Stomach smooth muscle (tissue), 2 donors: ENCODE data around the gene VAPB.
"Not testable (repeated sequence)": the region's sequence is repeated elsewhere in the genome, so short reads cannot be mapped to it uniquely, and the experiment has no call there.

Experiments
- H3K27ac ChIP-seq: one replicate; pipeline ENCODE4 v1.7.0; 2013; ENCODE audit warnings: mild to moderate bottlenecking, low read length, inconsistent platforms
- H3K27me3 ChIP-seq, 2 donors: one replicate each; pipeline ENCODE4 v1.7.0; 2013; ENCODE audit warnings: low read length in 2 of 2; ENCODE audit not compliant: insufficient read depth in 2 of 2, control insufficient read depth in 1 of 2
- H3K36me3 ChIP-seq, 2 donors: one replicate each; pipeline ENCODE4 v1.7.0; 2013; ENCODE audit warnings: low read length in 2 of 2; ENCODE audit not compliant: control insufficient read depth in 2 of 2, insufficient read depth in 2 of 2
- H3K4me1 ChIP-seq: one replicate; pipeline ENCODE4 v1.7.0; 2013; ENCODE audit warnings: low read length; ENCODE audit not compliant: control insufficient read depth, insufficient read depth
- H3K4me3 ChIP-seq, 2 donors: one replicate each; pipeline ENCODE4 v1.7.0; 2013; ENCODE audit warnings: low read length in 2 of 2
- H3K9ac ChIP-seq, 2 donors: one replicate each; pipeline ENCODE4 v1.7.0; 2013; ENCODE audit warnings: low read length in 2 of 2, mild to moderate bottlenecking in 1 of 2
- H3K9me3 ChIP-seq, 2 donors: one replicate each; pipeline ENCODE4 v1.7.0; 2013; ENCODE audit warnings: low read length in 2 of 2; ENCODE audit not compliant: control insufficient read depth in 2 of 2
- donor health status: healthy.
- donor health status: Pancreatic carcinoma.

Gene VAPB

DNA sequence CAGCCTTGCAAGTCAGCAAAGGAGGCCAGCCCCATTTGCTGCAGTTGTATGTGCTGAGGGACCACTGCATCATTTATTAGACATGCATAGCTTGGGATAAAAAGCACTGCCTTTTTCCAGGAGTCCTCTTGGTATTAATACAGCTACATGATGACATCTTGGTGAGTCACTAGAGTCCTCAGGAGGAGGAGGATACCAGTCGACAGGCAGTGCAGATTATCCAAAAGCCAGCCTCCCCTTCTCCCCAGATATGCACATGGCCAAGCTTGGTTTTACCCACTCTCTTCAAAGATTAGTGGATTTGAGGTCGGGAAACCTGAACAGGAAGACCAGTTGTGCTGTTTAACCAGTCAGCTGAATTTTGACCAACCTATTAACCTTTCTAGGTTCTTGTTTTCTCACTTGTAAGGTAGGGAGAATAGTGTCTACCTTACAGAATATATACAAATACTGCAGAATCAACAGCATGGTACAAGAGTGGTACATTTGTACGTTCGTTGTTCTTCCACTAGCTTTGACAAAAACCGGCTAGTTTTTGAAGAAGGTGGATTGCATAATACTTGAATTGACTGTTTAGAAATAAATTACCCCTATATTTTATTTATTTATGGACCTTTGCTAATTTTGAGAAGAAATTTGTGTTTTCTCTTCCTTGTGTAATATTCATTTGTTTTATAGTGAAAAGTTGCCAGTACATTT, 31.9 kb downstream of the VAPB start:
- no peak overlapping the region for H3K9ac ChIP-seq
- H3K4me3 ChIP-seq = no peak overlapping the region
- H3K9me3 ChIP-seq = no peaks in the 10 kb centered on the region
- H3K4me1 ChIP-seq = no peaks in the 10 kb centered on the region
- H3K36me3 ChIP-seq = peaks cover 12 to 14% of the 10 kb centered on the region in 2 donors
- H3K27ac ChIP-seq = no peak overlapping the region
- H3K27me3 ChIP-seq = no peaks in the 10 kb centered on the region

DNA sequence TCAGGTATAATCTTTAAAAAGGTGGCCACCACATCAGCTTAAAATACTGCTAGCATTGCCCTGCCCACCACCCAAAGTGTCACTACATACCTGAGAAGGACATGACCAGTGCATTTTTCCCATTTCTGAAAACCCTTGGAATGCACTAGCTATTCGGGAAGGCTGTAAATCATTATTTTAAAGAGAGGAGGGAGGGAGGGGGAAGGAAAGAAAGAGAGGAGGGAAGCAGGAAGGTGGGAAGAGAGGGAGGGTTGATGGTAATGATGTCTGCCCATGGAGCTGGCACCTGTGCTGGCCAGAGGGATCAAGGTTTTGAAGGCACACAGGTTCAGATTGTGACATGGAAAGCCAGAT, 32.4 kb downstream of the VAPB start:
- peaks cover 12 to 14% of the 10 kb centered on the region in 2 donors for H3K36me3 ChIP-seq
- H3K9me3 ChIP-seq = no peaks in the 10 kb centered on the region
- H3K27me3 ChIP-seq = no peaks in the 10 kb centered on the region
- no peak overlapping the region for H3K9ac ChIP-seq
- no peak overlapping the region for H3K27ac ChIP-seq
- no peak overlapping the region for H3K4me3 ChIP-seq
- no peaks in the 10 kb centered on the region for H3K4me1 ChIP-seq

DNA sequence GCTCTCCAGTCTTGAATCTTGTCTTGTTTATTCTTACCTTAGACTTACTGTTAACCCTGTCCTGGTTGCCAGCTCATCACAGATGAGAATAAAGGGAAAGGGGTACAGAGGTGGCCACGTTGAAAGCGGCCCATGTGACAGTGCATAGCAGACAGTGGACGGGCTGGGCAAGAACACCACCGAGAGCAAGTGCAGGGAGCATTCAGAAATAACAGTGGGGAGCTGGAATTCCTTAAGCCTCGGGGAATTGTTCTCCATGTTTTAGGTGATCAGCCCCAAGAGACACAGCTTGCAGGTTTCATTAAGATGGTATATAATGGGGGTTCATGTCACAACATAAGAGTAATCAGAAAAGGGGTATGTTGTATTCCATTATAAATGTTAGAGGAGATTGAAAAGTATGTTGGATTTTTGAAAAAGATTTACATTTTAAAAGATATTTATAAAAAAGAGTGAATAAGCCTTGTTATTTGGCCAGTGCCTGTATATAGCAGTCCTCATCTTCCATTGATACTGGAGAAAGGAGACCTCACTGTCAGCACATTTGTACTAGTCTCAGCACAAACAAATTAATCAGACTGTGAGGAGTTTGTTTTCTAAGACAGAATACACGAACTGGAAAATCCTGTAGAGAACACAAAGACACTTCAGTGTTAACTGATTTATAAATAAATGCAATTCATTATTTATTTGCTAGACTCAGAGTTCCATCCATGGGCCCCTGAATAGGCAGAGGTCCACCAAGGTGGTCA, 35.4 kb downstream of the VAPB start:
- H3K27ac ChIP-seq = no peak overlapping the region
- H3K4me3 ChIP-seq = no peak overlapping the region
- H3K36me3 ChIP-seq = peaks cover 6 to 11% of the 10 kb centered on the region in 2 donors
- no peaks in the 10 kb centered on the region for H3K4me1 ChIP-seq
- no peaks in the 10 kb centered on the region for H3K9me3 ChIP-seq
- H3K9ac ChIP-seq = no peak overlapping the region
- H3K27me3 ChIP-seq = no peaks in the 10 kb centered on the region

DNA sequence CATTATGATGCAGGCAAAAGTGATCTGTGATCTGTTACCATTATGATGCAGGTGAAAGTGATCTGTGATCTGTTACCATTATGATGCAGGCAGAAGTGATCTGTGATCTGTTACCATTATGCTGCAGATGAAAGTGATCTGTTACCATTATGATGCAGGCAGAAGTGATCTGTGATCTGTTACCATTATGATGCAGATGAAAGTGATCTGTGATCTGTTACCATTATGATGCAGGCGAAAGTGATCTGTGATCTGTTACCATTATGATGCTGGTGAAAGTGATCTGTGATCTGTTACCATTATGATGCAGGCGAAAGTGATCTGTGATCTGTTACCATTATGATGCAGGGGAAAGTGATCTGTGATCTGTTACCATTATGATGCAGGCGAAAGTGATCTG, 38.5 kb downstream of the VAPB start:
- H3K4me1 ChIP-seq = peaks cover 11% of the 10 kb centered on the region
- not testable (repeated sequence) for H3K9ac ChIP-seq, H3K9me3 ChIP-seq, H3K36me3 ChIP-seq, H3K4me3 ChIP-seq, H3K27ac ChIP-seq, H3K27me3 ChIP-seq

DNA sequence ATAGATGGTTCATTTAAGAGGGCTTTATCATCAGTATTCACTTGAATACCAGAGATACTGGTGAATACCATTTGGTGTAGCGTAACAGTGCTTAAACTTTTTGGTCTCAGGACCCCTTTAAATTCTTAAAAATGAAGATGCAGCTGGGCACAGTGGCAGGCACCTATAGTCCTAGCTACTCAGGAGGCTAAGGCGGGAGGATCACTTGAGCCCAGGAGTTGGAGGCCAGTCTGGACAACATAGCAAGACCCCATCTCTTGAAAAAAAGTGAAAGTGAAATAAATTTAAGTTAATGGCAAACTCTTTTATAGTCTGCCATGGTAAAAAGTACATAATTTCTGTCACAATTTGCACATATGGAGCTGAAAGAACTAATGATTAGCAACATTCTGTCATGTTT, 39.3 kb downstream of the VAPB start:
- Histone ChIP-seq H3K4me1 (peaks cover 18% of the 10 kb centered on the region), H3K27me3 (no peaks in the 10 kb centered on the region), H3K9ac (no peak overlapping the region), H3K36me3 (peaks cover 0 to 5% of the 10 kb centered on the region in 2 donors), H3K27ac (no peak overlapping the region), H3K9me3 (no peaks in the 10 kb centered on the region), H3K4me3 (no peak overlapping the region)

DNA sequence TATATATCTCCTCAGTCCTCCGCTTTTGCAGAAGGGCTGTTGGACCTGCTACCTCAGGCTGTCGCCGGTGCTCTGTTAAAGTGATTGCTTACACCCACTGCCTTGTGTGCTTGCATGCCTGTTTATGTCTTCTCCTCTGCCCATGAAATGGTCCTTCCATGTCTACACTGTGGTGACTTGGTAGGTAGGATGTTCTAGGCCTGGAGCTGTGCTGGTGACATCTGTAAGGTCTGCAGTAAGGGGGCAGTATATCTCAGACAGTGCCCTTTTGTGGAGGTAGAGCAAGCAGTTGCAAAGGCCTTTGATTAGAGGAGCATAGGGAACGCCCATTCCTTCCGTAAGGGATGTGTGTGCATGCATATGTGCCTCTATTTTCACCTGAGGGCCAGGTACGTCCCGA, 40.3 kb downstream of the VAPB start:
- no peak overlapping the region for H3K27ac ChIP-seq
- no peaks in the 10 kb centered on the region for H3K9me3 ChIP-seq
- no peak overlapping the region for H3K9ac ChIP-seq
- no peaks in the 10 kb centered on the region for H3K27me3 ChIP-seq
- peaks cover 22% of the 10 kb centered on the region for H3K4me1 ChIP-seq
- H3K36me3 ChIP-seq = peaks cover 0 to 5% of the 10 kb centered on the region in 2 donors
- no peak overlapping the region for H3K4me3 ChIP-seq

DNA sequence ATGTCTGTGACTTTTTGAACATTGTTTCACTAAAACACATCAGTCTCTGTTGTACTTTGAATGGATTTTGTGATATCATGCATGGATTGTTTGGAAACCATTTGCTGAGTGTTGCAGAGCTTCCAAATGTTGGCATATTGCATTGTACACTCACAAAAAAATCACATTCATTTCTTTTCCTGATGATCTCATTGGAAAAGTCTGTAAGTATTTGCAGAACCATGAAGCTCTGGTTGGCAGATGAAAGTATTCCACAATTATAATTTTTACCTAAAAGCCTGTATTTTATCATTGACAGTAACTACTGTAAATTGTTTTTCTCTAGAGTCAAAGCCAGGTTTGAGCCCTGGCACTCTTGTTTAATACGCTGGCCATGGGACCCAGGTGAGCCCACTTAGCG, 42.1 kb downstream of the VAPB start:
- H3K36me3 ChIP-seq = peaks cover 0 to 5% of the 10 kb centered on the region in 2 donors
- no peak overlapping the region for H3K9ac ChIP-seq
- H3K27me3 ChIP-seq = no peaks in the 10 kb centered on the region
- H3K9me3 ChIP-seq = no peaks in the 10 kb centered on the region
- no peak overlapping the region for H3K4me3 ChIP-seq
- no peak overlapping the region for H3K27ac ChIP-seq
- peaks cover 22% of the 10 kb centered on the region for H3K4me1 ChIP-seq

DNA sequence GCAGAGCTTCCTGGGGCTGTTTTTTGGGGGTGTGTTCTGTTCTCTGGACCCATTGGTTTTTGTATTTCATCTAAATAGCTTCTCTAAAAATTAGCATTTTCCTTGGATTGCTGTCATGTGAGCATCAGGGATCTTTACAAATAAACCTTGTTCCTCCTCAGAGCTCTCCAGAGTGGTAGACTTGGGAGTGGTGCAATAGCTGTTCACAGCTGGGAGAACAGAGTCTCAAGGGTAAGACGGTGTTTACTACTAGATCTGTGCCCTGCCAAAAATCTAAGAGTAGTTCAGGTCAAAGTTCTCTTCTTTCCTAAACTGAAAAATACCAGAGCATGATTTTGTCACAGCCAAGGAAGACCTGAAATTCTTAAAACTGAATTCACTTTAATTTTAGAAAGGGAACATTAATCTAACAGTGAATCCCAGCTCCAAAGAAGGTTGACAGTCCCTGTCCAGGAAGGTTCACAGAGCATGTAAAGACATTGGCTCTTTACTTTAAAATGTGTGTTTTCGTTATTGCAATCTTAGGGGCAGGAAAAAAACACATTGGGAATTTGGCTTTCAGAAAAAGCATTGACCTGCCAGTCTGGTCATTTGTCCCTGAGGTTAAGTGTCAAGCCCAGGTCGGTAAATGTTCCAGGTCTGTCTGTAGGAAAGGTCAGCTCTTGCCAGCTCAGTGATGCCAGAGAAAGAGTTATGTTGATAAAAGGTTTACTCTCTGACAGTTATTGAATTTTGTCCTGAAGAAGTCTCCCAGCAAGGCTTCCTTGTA, 43.3 kb downstream of the VAPB start:
- no peaks in the 10 kb centered on the region for H3K27me3 ChIP-seq
- H3K4me1 ChIP-seq = peaks cover 22% of the 10 kb centered on the region
- no peaks in the 10 kb centered on the region for H3K9me3 ChIP-seq
- H3K27ac ChIP-seq = no peak overlapping the region
- H3K9ac ChIP-seq = no peak overlapping the region
- H3K4me3 ChIP-seq = no peak overlapping the region
- peaks cover under 1 to 5% of the 10 kb centered on the region in 2 donors for H3K36me3 ChIP-seq

DNA sequence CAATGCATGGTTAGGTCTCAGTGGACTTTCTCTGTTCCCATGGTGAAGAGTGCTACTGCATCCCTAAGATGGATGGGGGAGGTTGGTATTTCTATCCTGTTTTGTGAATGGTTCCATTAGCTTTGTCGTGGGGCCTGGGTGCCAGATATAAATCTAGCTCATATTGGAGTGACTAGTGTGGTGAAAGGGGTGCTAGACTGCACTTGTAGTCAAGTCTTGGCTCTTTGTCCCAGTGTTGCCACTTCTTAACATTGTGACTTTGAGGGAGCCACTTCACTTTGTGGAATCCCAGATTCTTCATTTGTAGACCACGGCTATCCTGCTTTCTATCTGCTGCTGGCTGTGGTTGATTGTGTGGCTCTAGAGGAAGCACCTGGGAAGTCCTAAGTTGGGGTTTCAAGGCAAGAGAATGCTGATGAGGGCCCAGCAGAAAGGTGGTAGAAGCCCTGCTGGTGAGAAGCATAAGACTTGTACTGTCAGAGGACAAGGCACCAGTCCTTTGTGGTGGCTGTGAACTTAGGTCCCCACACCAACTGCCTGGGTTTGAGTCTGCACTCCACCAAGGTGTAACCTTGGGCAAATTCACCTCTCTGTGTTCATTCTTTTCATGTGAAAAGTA, 44.1 kb downstream of the VAPB start:
- Histone ChIP-seq H3K4me1 (peaks cover 22% of the 10 kb centered on the region), H3K9me3 (no peaks in the 10 kb centered on the region), H3K27ac (no peak overlapping the region), H3K4me3 (no peak overlapping the region), H3K27me3 (no peaks in the 10 kb centered on the region), H3K9ac (no peak overlapping the region), H3K36me3 (peaks cover 2 to 5% of the 10 kb centered on the region in 2 donors)

DNA sequence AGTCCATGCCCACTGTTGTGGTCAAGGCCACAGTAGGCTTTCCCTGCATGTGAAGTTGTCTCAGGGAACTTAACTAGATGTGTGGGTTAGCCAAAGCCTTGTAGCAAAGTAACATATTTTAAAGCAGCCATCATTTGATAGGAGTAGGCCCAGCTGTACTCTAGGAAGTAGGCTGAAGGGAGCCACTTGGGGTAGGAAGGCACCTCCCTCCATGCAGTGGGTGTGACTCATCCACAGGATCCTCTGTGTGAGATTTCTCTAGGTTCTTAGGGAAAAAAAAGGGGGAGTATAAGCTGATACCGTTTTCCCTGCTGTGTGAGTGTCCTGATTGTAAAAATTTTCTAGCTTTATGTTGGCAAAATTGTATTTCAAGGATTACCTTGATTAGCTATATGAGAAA, 44.7 kb downstream of the VAPB start:
- Histone ChIP-seq H3K4me3 (no peak overlapping the region), H3K27me3 (no peaks in the 10 kb centered on the region), H3K36me3 (peaks cover 2 to 5% of the 10 kb centered on the region in 2 donors), H3K27ac (no peak overlapping the region), H3K9me3 (no peaks in the 10 kb centered on the region), H3K9ac (no peak overlapping the region), H3K4me1 (peaks cover 22% of the 10 kb centered on the region)
